ENCODE data around the gene DHCR7.

Gene DHCR7

DNA sequence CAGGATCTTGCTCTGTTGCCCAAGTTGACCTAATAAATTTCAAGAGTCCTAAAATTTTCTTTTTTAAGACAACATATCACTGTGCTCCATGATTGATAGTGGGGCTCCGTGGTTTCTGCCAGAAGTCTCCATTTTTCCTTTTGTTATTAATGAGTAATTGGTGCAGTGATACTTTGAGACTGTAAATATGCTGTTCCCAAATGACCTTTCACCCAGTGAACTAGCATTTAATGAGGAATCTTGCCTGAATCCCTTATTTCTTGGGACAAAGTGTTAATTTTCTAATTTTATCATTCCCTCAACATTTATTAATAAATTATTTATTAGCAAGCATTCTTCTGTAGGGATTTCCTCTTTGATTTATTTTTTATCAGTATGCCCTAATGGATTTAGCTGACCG, 2.3 kb upstream of the DHCR7 start:
- peak overlapping the region in 9 of 11 experiments; percentile 88 to 100 (median 99); a peak in 16 of 22 replicates for H3K4me2 ChIP-seq

GRCh38 chr11:71449596-71449995, 1.4 kb upstream of the DHCR7 start:
- peak overlapping the region; percentile 88 to 100 (median 99) for H3K4me2 ChIP-seq
- no peaks in the 10 kb centered on the region for H3K27me3 ChIP-seq
- TF ChIP-seq Cebpa-rat (IDR thresholded peaks at IDR 0.05): no peak
- peak overlapping the region; percentile 68 to 93 (median 83); a peak in 19 of 20 replicates for H3K4me3 ChIP-seq
- H3K36me3 ChIP-seq: peaks cover 1 to 32% (median 26%) of the 10 kb centered on the region in 11 experiments
- H3K9me3 ChIP-seq (replicated peaks in 1 of 11): peaks cover 10 to 20% (median 17%) of the 10 kb centered on the region in 11 experiments; a peak in 21 of 22 replicates
- peak overlapping the region in 3 of 11 experiments; percentile 76 to 80 (median 80); a peak in 3 of 22 replicates for H3K27ac ChIP-seq
- peak overlapping the region in 10 of 11 experiments; percentile 72 to 87 (median 81); a peak in 16 of 22 replicates for H3K9ac ChIP-seq
- H3K4me1 ChIP-seq: peaks cover 47 to 67% (median 64%) of the 10 kb centered on the region in 10 experiments
- peaks cover 3 to 14% (median 12%) of the 10 kb centered on the region in 11 experiments; a peak in 17 of 22 replicates for H4K20me1 ChIP-seq

More for the DNA sequence above, 2.3 kb upstream of the DHCR7 start:
- TF ChIP-seq Cebpa-rat (IDR thresholded peaks at IDR 0.05): no peak
- H3K9ac ChIP-seq: peak overlapping the region in 3 of 11 experiments; percentile 80 to 89 (median 85); a peak in 2 of 22 replicates
- H3K9me3 ChIP-seq (replicated peaks in 1 of 11): peaks cover 10 to 15% (median 14%) of the 10 kb centered on the region in 11 experiments; a peak in 21 of 22 replicates
- H3K4me1 ChIP-seq: peaks cover 56 to 74% (median 68%) of the 10 kb centered on the region in 10 experiments
- no peak overlapping the region for H3K27ac ChIP-seq
- H4K20me1 ChIP-seq: peaks cover 12 to 23% (median 19%) of the 10 kb centered on the region in 11 experiments; a peak in 19 of 22 replicates
- no peak overlapping the region for H3K4me3 ChIP-seq
- H3K27me3 ChIP-seq: no peaks in the 10 kb centered on the region
- H3K36me3 ChIP-seq: peaks cover 11 to 32% (median 26%) of the 10 kb centered on the region in 11 experiments

DNA sequence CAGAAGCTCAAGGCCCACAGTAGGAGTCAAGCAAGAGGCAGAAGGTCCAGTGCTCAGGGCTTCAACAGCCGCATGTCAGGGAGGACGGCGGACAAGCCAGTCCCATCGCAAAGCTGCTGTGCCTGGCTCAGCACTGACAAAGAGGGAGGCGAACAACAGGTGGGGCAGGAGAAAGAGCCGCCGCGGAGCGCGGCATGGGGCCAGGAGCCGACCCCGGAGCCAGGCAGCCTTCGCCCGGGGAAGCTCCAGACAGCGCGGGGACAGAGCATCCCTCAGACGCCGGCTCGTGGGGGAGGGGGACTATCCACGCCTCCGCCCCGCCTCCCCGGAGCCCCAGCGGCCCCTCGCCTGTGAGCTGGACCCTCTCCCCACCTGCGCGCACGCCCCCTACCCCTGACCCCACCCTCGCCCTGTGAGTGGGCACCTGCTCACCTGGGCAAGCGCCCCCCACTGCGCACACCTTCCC, 369 bp downstream of the DHCR7 start:
- Histone ChIP-seq H3K9ac (peak overlapping the region; percentile 72 to 87 (median 80); a peak in 21 of 22 replicates), H4K20me1 (peaks cover 0 to 12% (median 0%) of the 10 kb centered on the region in 11 experiments; a peak in 4 of 22 replicates), H3K36me3 (peaks cover 16 to 44% (median 42%) of the 10 kb centered on the region in 11 experiments; a peak in 21 of 22 replicates), H3K4me2 (peak overlapping the region; percentile 88 to 100 (median 99)), H3K9me3 (replicated peaks in 1 of 11) (peaks cover 10 to 20% (median 17%) of the 10 kb centered on the region in 11 experiments; a peak in 21 of 22 replicates), H3K4me3 (peak overlapping the region; percentile 68 to 93 (median 83)), H3K27me3 (no peaks in the 10 kb centered on the region), H3K27ac (peak overlapping the region in 10 of 11 experiments; percentile 65 to 80 (median 76); a peak in 20 of 22 replicates), H3K4me1 (peaks cover 37 to 67% (median 60%) of the 10 kb centered on the region in 10 experiments)
- TF ChIP-seq Cebpa-rat (IDR thresholded peaks at IDR 0.05): no peak

DNA sequence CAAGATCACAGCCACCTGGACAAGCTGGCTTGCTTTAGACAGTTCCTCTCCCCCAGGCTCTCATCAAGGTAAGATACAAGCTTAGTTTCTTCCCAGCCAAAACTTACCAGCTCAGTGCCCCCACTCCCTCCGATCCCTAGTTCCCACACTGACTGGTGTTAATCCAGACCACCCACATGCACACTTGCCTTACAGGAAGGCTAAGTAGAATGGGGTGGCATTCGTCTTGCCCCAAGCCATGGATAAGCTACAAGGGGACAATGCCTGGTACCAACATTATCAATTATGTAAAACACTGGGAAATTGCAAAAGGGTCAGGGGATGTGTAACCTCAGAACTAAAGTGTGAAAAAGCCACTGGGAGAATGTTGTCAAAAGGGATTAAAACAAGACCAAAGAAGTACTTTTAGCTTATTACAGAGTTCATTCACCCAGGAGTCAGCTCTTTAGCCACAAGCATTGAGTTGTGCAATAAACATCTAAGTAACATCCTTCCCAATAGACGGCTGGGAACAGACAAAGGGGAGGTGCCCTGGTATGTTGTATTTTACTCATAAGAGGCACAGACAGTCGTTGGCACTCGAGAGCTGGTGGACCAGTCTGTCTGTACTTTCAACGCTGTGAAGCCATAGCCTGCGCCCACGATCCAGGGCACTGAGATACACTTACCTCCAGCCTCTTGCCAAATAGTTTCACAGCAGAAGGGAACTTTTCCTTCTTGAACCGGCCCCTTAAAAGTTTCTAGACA, 1.1 kb downstream of the DHCR7 start:
- H3K4me2 ChIP-seq: peak overlapping the region; percentile 88 to 100 (median 99)
- peaks cover 10 to 20% (median 17%) of the 10 kb centered on the region in 11 experiments; a peak in 21 of 22 replicates for H3K9me3 ChIP-seq (replicated peaks in 1 of 11)
- peaks cover 17 to 51% (median 49%) of the 10 kb centered on the region in 11 experiments; a peak in 21 of 22 replicates for H3K36me3 ChIP-seq
- H3K27me3 ChIP-seq: no peaks in the 10 kb centered on the region
- peaks cover 0 to 15% (median 0%) of the 10 kb centered on the region in 11 experiments; a peak in 4 of 22 replicates for H4K20me1 ChIP-seq
- peak overlapping the region in 9 of 11 experiments; percentile 72 to 87 (median 82); a peak in 17 of 22 replicates for H3K9ac ChIP-seq
- H3K27ac ChIP-seq: peak overlapping the region in 9 of 11 experiments; percentile 65 to 80 (median 76); a peak in 18 of 22 replicates
- TF ChIP-seq Cebpa-rat (IDR thresholded peaks at IDR 0.05): peak in 8 of 11 experiments; percentile 45 to 71 (median 66); a peak in 8 of 22 replicates
- H3K4me3 ChIP-seq: peak overlapping the region; percentile 68 to 93 (median 83); a peak in 19 of 20 replicates
- H3K4me1 ChIP-seq: peaks cover 33 to 61% (median 55%) of the 10 kb centered on the region in 10 experiments

DNA sequence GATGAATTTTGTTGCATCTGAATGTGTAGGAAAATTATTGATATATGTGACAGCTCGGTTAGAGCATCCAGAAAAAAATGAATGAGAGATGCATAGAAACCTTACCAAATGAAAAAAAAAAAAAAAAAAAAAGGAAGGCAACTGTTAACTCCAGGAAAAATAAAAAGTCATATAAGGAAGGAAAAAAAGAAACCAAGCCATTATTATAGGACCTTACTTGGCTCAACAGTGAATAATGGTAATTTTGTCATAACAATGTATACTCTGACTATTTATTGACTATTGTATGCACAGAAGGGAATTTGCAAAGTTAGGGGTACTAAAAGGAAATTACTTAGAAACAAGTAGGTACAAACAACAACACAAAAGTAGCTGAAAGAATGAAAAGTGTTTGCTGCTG, 2.0 kb downstream of the DHCR7 start:
- H3K9me3 ChIP-seq (replicated peaks in 1 of 11): peaks cover 10 to 20% (median 17%) of the 10 kb centered on the region in 11 experiments; a peak in 21 of 22 replicates
- no peak for TF ChIP-seq Cebpa-rat (IDR thresholded peaks at IDR 0.05)
- peaks cover 24 to 51% (median 45%) of the 10 kb centered on the region in 10 experiments for H3K4me1 ChIP-seq
- H3K27me3 ChIP-seq: no peaks in the 10 kb centered on the region
- peaks cover 0 to 25% (median 0%) of the 10 kb centered on the region in 11 experiments; a peak in 4 of 22 replicates for H4K20me1 ChIP-seq
- peak overlapping the region in 2 of 11 experiments; percentile 98 to 99; a peak in 1 of 22 replicates for H3K4me2 ChIP-seq
- H3K4me3 ChIP-seq: no peak overlapping the region; a peak in 1 of 20 replicates
- H3K9ac ChIP-seq: no peak overlapping the region
- no peak overlapping the region for H3K27ac ChIP-seq
- peaks cover 25 to 61% (median 58%) of the 10 kb centered on the region in 11 experiments; a peak in 21 of 22 replicates for H3K36me3 ChIP-seq

DNA sequence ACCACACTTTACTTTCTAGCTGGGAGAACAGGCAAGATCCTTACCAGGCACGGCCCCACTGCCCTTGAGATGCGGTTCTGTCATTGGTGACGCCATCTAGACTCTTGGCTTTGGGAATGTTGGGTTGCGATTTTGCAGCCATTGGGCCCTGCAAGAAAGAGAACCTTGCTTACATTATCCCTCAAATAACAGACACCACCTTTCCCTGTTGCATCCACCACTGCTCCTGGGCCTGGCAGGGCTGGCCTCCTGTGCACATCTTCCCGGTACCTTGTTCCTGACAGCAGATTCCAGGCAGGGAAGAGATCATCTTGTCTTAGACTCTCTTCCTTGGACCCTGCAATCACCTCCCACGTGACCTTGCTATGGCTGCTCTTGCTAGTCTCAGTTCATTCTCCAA, 3.4 kb downstream of the DHCR7 start:
- TF ChIP-seq Cebpa-rat (IDR thresholded peaks at IDR 0.05): no peak
- Histone ChIP-seq H3K4me3 (no peak overlapping the region), H4K20me1 (peaks cover 0 to 28% (median 0%) of the 10 kb centered on the region in 11 experiments; a peak in 3 of 22 replicates), H3K9ac (no peak overlapping the region), H3K4me1 (peaks cover 21 to 38% (median 32%) of the 10 kb centered on the region in 10 experiments), H3K27ac (no peak overlapping the region), H3K27me3 (no peaks in the 10 kb centered on the region), H3K4me2 (no peak overlapping the region), H3K36me3 (peaks cover 34 to 74% (median 70%) of the 10 kb centered on the region in 11 experiments), H3K9me3 (replicated peaks in 1 of 11) (peaks cover 10 to 20% (median 17%) of the 10 kb centered on the region in 11 experiments; a peak in 21 of 22 replicates)

GRCh38 chr11:71443736-71444445, 4.3 kb downstream of the DHCR7 start:
- H3K4me2 ChIP-seq: peak overlapping the region in 6 of 11 experiments; percentile 1 to 26 (median 22); a peak in 4 of 22 replicates
- H3K4me3 ChIP-seq: no peak overlapping the region
- peaks cover 43 to 84% (median 79%) of the 10 kb centered on the region in 11 experiments for H3K36me3 ChIP-seq
- H3K27ac ChIP-seq: no peak overlapping the region
- H3K9ac ChIP-seq: no peak overlapping the region
- TF ChIP-seq Cebpa-rat (IDR thresholded peaks at IDR 0.05): no peak
- peaks cover 0 to 34% (median 0%) of the 10 kb centered on the region in 11 experiments; a peak in 4 of 22 replicates for H4K20me1 ChIP-seq
- peaks cover 10 to 20% (median 17%) of the 10 kb centered on the region in 11 experiments; a peak in 21 of 22 replicates for H3K9me3 ChIP-seq (replicated peaks in 1 of 11)
- peaks cover 14 to 29% (median 23%) of the 10 kb centered on the region in 10 experiments for H3K4me1 ChIP-seq
- no peaks in the 10 kb centered on the region for H3K27me3 ChIP-seq

GRCh38 chr11:71442880-71443279, 5.3 kb downstream of the DHCR7 start:
- no peak overlapping the region for H3K27ac ChIP-seq
- no peak for TF ChIP-seq Cebpa-rat (IDR thresholded peaks at IDR 0.05)
- H3K4me3 ChIP-seq: no peak overlapping the region
- peaks cover 10 to 20% (median 17%) of the 10 kb centered on the region in 11 experiments; a peak in 21 of 22 replicates for H3K9me3 ChIP-seq (replicated peaks in 1 of 11)
- H3K36me3 ChIP-seq: peaks cover 51 to 94% (median 89%) of the 10 kb centered on the region in 11 experiments
- no peak overlapping the region for H3K9ac ChIP-seq
- H4K20me1 ChIP-seq: peaks cover 0 to 44% (median 0%) of the 10 kb centered on the region in 11 experiments; a peak in 7 of 22 replicates
- H3K4me1 ChIP-seq: peaks cover 11 to 26% (median 22%) of the 10 kb centered on the region in 10 experiments
- H3K4me2 ChIP-seq: peak overlapping the region in 3 of 11 experiments; percentile 1 to 25 (median 23); a peak in 4 of 22 replicates
- no peaks in the 10 kb centered on the region for H3K27me3 ChIP-seq

All from BLaER1 treated with 17β-estradiol and CSF1 and Interleukin-3, amounts not matched to agents 10 nM and 100 nM (cell line).